IPS-15b (cell line): ENCODE results near the gene MGAT4C.

Source experiments
- H3K27me3 ChIP-seq: one replicate; pipeline ENCODE4 v1.6.1; 2013; ENCODE audit warnings: low read length; ENCODE audit not compliant: control insufficient read depth, insufficient read depth
- H3K36me3 ChIP-seq: one replicate; pipeline ENCODE4 v1.6.1; 2013; ENCODE audit warnings: low read length; ENCODE audit not compliant: control insufficient read depth, insufficient read depth
- H3K4me1 ChIP-seq: one replicate; pipeline ENCODE4 v1.6.1; 2013; ENCODE audit warnings: mild to moderate bottlenecking, low read length; ENCODE audit not compliant: control insufficient read depth, insufficient read depth
- H3K4me3 ChIP-seq: one replicate; pipeline ENCODE4 v1.5.1; 2013; ENCODE audit warnings: low read depth, low read length
- H3K9ac ChIP-seq: one replicate; pipeline ENCODE4 v1.6.1; 2013; ENCODE audit warnings: low read depth, mild to moderate bottlenecking, low read length
- H3K9me3 ChIP-seq: one replicate; pipeline ENCODE4 v1.6.1; 2013; ENCODE audit warnings: mild to moderate bottlenecking, low read length; ENCODE audit not compliant: control insufficient read depth, insufficient read depth

MGAT4C gene

DNA sequence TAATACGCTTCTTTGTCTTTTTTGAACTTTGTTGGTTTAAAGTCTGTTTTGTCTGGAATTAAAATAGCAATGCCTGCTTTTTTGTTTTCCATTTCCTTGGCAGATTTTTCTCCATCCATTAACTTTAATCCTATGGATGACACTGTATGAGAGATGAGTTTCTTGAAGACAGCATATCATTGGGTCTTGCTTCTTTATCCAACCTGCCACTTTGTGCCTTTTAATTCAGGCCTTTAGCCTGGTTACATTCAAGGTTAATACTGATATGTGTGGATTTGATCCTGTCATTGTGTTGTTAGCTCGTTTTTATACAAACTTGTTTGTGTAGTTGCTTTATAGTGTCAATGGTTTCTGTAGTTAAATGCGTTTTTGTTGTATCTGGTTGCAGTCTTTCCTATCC lies 214.1 kb downstream of the MGAT4C start:
- no peaks in the 10 kb centered on the region for H3K4me1 ChIP-seq
- H3K9ac ChIP-seq: no peak overlapping the region
- peaks cover 14% of the 10 kb centered on the region for H3K9me3 ChIP-seq
- H3K36me3 ChIP-seq: no peaks in the 10 kb centered on the region
- H3K27me3 ChIP-seq: no peaks in the 10 kb centered on the region
- H3K4me3 ChIP-seq: no peak overlapping the region

DNA sequence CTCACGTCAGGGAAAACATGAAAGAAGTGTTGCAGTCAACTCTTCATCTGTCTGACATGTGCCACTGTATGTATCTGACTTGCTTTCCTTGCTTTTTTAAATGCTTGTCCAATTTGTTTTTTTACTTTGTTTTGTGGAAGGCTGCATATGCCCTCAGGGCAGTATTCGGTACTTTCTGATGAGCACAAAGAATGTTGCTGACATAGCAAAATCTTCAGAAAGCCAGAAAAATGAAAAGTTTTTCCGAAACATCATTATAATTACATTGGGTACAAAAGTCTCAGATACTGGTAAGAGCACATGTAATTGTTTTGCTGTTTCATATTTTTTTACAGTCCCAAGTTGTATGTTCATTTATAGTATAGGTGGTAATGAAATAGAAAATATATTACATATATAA lies 237.8 kb downstream of the MGAT4C start:
- Histone ChIP-seq H3K9ac (no peak overlapping the region), H3K9me3 (no peaks in the 10 kb centered on the region)

DNA sequence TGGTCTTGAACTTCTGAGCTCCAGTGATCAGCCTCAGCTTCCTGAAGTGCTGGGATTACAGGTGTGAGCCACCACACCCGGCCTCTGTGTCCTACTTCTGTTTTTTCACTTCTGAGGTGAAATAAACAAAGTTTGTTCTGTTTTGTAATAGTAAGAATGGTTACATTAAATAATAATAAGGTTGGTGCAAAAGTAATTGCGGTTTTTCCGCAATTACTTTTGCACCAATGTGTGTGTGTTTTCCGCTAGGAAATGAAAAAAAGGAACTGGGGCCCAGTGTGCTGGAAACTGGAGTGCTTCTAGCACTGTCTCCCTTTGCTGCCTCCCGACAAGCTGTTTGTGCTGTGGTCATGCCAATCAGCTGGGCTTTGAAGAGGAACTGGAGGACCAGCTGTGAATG lies 241.2 kb downstream of the MGAT4C start:
- H3K27me3 ChIP-seq: no peaks in the 10 kb centered on the region
- no peaks in the 10 kb centered on the region for H3K9me3 ChIP-seq
- H3K4me3 ChIP-seq: no peak overlapping the region
- no peak overlapping the region for H3K9ac ChIP-seq
- H3K4me1 ChIP-seq: no peaks in the 10 kb centered on the region
- no peaks in the 10 kb centered on the region for H3K36me3 ChIP-seq

More for the DNA sequence above, 237.8 kb downstream of the MGAT4C start:
- Histone ChIP-seq H3K4me3 (no peak overlapping the region), H3K4me1 (no peaks in the 10 kb centered on the region), H3K27me3 (no peaks in the 10 kb centered on the region), H3K36me3 (no peaks in the 10 kb centered on the region)

DNA sequence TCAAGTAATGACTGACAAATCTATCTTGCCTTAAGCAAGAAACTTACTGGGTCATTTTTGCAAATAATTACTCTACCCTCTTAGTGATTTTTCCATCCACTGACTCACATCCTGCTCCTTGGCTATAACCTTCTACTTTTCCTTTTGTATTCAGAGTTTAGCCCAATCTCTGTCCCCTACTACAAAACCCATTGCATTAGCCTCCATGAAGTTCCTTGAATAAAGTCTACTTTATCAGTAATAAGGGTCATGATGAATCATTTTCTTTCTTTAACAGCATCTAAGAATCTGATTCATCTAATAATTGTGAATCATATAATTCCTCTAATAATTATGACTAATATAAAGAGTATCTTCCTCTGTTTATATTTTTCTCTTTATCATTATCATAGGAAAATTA lies 249.5 kb downstream of the MGAT4C start:
- H3K4me3 ChIP-seq: no peak overlapping the region
- H3K4me1 ChIP-seq: no peaks in the 10 kb centered on the region
- H3K27me3 ChIP-seq: no peaks in the 10 kb centered on the region
- H3K9ac ChIP-seq: no peak overlapping the region
- no peaks in the 10 kb centered on the region for H3K9me3 ChIP-seq
- H3K36me3 ChIP-seq: no peaks in the 10 kb centered on the region

DNA sequence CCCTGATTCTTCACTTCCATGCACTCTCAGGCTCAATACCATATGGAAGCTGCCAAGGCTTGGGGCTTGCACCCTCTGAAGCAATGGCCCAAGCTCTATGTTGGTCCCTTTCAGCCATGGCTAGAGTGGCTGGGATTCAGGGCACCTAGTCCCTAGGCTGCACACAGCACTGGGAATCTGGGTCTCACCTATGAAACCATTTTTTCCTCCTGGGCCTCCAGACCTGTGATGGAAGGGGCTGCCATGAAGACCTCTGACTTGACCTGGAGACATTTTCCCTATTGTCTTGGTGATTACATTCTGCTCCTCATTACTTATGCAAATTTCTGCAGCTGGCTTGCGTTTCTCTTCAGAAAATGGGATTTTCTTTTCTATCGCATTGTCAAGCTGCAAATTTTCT lies 258.1 kb downstream of the MGAT4C start:
- Histone ChIP-seq H3K4me3 (no peak overlapping the region), H3K36me3 (peaks cover 2% of the 10 kb centered on the region), H3K9ac (no peak overlapping the region), H3K9me3 (peaks cover 2% of the 10 kb centered on the region), H3K4me1 (no peaks in the 10 kb centered on the region), H3K27me3 (no peaks in the 10 kb centered on the region)

DNA sequence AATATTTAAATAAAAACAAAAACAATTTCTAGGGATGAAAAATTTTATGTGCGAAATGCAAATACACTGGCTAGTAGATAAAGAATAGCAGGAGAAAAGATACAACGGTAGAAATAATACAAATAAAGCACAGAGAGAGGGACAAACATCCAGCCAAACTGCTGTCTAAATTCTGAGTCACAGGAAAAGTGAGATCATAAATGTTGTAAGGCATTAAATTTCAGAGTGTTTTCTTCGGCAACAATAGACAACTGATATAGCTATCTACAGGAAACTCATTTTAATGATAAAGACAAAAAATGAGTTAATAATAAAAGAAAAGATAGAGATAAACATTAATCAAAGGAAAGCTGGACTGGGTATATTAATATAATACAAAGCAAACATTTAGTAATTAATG lies 259.9 kb downstream of the MGAT4C start:
- peaks cover 2% of the 10 kb centered on the region for H3K36me3 ChIP-seq
- peaks cover 2% of the 10 kb centered on the region for H3K9me3 ChIP-seq
- no peaks in the 10 kb centered on the region for H3K4me1 ChIP-seq
- H3K4me3 ChIP-seq: no peak overlapping the region
- H3K27me3 ChIP-seq: no peaks in the 10 kb centered on the region
- no peak overlapping the region for H3K9ac ChIP-seq

DNA sequence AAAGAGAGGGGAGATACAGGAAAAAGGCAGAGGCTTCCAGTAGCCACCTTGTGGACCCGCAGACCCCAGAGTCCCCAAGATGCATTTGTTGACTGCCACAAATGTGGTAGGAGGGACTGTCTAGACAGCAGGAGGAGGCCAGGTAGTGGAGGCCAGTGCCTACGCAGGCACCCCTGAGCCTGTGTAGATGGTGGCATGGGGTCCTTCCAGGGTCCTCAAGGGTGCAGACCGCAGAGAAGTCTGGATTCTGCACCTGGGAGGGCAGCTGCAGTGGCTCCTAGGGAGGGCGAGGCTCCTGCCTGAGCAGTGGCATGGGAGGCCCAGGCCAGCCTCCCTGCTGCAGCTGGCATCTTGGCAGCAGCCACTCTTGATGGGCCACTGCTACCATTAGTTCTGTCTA lies 262.4 kb downstream of the MGAT4C start:
- Histone ChIP-seq H3K36me3 (peaks cover 2% of the 10 kb centered on the region), H3K4me3 (no peak overlapping the region), H3K9ac (no peak overlapping the region), H3K9me3 (peaks cover 2% of the 10 kb centered on the region), H3K27me3 (no peaks in the 10 kb centered on the region), H3K4me1 (no peaks in the 10 kb centered on the region)

DNA sequence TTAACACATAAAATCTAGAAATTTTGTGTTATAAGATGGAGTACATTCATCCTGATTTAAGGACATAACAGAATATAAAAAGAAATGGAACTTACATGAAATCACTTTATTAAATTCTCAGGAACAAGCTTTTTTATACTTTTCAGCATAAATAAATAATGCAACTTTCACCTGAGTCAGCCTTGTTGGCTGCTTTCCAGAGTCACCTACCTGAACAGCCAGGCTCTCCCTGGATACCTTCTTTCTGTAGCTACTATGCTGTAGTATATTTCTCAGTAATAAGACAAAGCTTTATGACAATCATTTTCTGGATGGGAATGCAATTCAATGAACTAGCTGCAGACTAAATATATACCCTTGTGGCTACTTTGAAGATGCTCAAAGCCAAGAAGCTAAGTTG lies 270.2 kb downstream of the MGAT4C start:
- no peaks in the 10 kb centered on the region for H3K27me3 ChIP-seq
- H3K9ac ChIP-seq: no peak overlapping the region
- H3K9me3 ChIP-seq: no peaks in the 10 kb centered on the region
- no peaks in the 10 kb centered on the region for H3K36me3 ChIP-seq
- H3K4me1 ChIP-seq: no peaks in the 10 kb centered on the region
- H3K4me3 ChIP-seq: no peak overlapping the region

DNA sequence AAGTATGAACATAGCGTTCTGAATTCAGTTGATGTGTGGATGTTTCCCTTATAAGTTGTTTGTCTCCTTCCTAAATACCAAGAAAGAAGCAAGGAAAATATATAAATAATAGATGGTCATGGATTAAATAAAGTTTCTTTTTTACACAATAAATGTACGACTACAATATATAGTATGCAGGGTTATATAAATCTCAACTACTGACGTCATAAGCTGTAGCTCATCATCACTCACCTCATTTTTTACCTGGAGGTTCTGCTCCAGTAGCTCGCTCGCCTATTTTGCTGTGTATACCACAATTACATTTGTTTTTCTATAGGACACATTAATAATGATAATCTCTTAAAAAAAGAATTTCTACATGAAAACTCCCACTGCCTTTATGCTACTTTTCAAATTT lies 272.6 kb downstream of the MGAT4C start:
- H3K36me3 ChIP-seq: no peaks in the 10 kb centered on the region

DNA sequence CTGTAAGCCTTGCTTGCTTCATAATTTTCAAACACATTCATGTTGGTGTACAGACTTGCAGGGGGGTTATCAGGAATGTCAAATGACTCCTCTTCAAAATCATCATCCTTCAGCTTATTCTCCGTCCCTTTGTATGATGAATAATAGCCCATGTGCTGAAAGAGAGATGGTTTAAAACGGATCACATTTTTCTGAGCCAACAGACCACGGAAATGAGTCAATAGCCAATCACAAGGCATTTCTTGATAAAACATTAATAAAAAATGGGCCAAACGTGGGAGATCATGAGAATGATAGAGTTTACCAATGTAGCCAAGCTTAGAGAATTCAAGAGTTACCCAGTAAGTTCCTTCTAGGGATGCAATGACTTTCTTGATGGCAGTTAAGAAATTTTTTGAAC lies 276.6 kb downstream of the MGAT4C start:
- Histone ChIP-seq H3K4me1 (no peaks in the 10 kb centered on the region), H3K9ac (no peak overlapping the region), H3K27me3 (no peaks in the 10 kb centered on the region), H3K4me3 (no peak overlapping the region), H3K9me3 (no peaks in the 10 kb centered on the region), H3K36me3 (no peaks in the 10 kb centered on the region)

More for the DNA sequence above, 272.6 kb downstream of the MGAT4C start:
- Histone ChIP-seq H3K9me3 (no peaks in the 10 kb centered on the region), H3K4me3 (no peak overlapping the region), H3K4me1 (no peaks in the 10 kb centered on the region), H3K27me3 (no peaks in the 10 kb centered on the region), H3K9ac (no peak overlapping the region)

DNA sequence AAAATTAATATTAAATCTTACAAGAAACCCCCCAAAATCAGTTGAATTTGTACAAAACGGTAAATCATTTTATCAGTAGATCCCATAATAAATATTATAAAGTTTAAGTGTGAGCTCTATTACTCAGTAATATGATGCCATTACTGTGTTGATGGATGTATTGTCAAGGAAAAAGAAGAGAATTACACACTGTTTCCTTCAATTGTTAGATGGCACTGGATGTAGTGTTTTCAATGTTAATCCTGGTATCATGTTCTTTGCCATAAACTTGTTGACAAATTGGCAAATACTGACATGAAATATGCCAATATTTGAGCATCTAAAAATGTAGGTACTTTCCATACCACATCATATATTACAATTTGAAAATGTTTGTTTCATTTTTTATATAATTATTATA lies 280.5 kb downstream of the MGAT4C start:
- Histone ChIP-seq H3K4me3 (no peak overlapping the region), H3K36me3 (no peaks in the 10 kb centered on the region), H3K27me3 (no peaks in the 10 kb centered on the region), H3K9ac (no peak overlapping the region), H3K4me1 (no peaks in the 10 kb centered on the region), H3K9me3 (no peaks in the 10 kb centered on the region)

DNA sequence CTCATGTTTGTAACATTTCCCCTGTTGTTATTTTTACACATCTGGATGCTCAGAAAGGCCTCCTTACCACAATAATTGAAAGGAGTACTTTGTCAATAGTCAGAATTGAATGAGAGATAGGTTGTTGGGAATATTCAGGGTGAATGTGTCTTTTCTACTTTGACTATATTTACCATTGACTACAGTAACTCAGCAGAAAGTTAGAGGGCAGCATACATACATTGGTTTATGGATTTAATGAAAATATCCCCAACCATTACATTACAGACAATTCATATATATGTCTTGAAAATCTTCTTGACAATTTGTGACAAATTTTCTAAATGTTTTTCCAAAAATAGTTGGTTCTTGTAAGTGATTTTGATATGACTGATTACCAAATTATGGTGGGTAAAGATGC lies 284.4 kb downstream of the MGAT4C start:
- H3K9me3 ChIP-seq: no peaks in the 10 kb centered on the region

DNA sequence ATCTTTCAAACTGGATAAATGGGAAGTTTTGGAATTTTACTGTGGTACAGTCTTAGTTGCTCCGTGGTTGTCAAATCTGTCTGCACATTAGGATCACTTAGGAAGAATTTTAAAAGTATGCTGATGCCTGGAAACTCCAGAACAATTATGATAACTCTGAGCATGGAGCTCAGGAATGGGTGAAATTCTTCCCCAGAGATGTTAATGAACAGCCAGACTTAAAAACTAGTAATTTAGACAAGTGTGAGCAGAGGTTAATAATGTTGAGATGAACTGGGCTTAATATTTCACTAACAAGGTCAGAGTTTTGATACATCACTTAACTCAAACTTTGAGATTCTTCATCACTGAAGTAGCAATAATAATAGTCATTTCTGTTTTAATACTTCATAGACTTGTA lies 287.6 kb downstream of the MGAT4C start:
- Histone ChIP-seq H3K4me3 (no peak overlapping the region), H3K27me3 (no peaks in the 10 kb centered on the region), H3K4me1 (no peaks in the 10 kb centered on the region), H3K9me3 (no peaks in the 10 kb centered on the region), H3K36me3 (no peaks in the 10 kb centered on the region), H3K9ac (no peak overlapping the region)

More for the DNA sequence above, 284.4 kb downstream of the MGAT4C start:
- Histone ChIP-seq H3K9ac (no peak overlapping the region), H3K4me3 (no peak overlapping the region), H3K4me1 (no peaks in the 10 kb centered on the region), H3K27me3 (no peaks in the 10 kb centered on the region), H3K36me3 (no peaks in the 10 kb centered on the region)
